ENCODE results near the gene TEX51.

The TEX51 gene

DNA sequence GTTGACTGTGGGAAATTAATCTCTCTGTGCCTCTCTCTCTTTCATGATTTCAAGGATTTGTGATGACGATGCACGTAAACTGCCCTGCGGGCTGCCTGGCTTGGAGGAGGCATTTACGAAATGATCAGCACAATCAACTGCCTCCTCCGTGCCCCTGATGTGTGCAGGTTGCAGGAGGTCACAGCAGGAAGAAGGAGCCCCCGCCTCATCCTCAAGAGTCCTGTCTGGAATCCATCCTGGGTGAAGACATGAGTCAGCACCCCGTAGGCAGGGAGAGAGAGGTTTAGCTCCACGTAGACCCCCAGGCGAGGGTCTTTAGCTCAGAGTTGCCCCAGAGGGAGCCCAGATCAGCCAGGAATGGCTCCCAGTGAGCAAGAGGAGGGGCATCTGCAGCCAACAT is 17.1 kb upstream of the TEX51 start:
- Histone ChIP-seq H3K4me1 (ENCODE audit: insufficient read depth, low read length, poor library complexity, severe bottlenecking) (no peaks in the 10 kb centered on the region), H3K9me2 (replicated peaks; ENCODE audit: low read depth, low read length) (no peaks in the 10 kb centered on the region), H3K36me3 (ENCODE audit: insufficient read depth, low read length) (no peaks in the 10 kb centered on the region), H3K9me3 (ENCODE audit: insufficient read depth, low read depth, low read length) (no peaks in the 10 kb centered on the region), H3K27me3 (ENCODE audit: insufficient read depth, low read length, poor library complexity, severe bottlenecking) (no peaks in the 10 kb centered on the region), H3K79me2 (ENCODE audit: insufficient read depth, low read length) (no peaks in the 10 kb centered on the region), H3F3A (ENCODE audit: low read depth) (no peaks in the 10 kb centered on the region), H3K9ac (ENCODE audit: low read depth, low read length, poor library complexity, severe bottlenecking) (no peak overlapping the region), H3K4me3 (ENCODE audit: low read length, poor library complexity, severe bottlenecking) (no peak overlapping the region), H3K4me2 (ENCODE audit: low read depth, low read length, poor library complexity, severe bottlenecking) (no peak overlapping the region), H4K20me1 (ENCODE audit: insufficient read depth, low read length, poor library complexity, severe bottlenecking) (no peaks in the 10 kb centered on the region), H2AFZ (ENCODE audit: low read length) (no peak overlapping the region)
- TF ChIP-seq, protein P1, sequence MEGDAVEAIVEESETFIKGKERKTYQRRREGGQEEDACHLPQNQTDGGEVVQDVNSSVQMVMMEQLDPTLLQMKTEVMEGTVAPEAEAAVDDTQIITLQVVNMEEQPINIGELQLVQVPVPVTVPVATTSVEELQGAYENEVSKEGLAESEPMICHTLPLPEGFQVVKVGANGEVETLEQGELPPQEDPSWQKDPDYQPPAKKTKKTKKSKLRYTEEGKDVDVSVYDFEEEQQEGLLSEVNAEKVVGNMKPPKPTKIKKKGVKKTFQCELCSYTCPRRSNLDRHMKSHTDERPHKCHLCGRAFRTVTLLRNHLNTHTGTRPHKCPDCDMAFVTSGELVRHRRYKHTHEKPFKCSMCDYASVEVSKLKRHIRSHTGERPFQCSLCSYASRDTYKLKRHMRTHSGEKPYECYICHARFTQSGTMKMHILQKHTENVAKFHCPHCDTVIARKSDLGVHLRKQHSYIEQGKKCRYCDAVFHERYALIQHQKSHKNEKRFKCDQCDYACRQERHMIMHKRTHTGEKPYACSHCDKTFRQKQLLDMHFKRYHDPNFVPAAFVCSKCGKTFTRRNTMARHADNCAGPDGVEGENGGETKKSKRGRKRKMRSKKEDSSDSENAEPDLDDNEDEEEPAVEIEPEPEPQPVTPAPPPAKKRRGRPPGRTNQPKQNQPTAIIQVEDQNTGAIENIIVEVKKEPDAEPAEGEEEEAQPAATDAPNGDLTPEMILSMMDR (conservative IDR thresholded peaks at IDR 0.05; ENCODE audit: low read length) = no peak
- no peak for TF ChIP-seq EZH2phosphoT487 (IDR thresholded peaks at IDR 0.05; ENCODE audit: borderline replicate concordance)

DNA sequence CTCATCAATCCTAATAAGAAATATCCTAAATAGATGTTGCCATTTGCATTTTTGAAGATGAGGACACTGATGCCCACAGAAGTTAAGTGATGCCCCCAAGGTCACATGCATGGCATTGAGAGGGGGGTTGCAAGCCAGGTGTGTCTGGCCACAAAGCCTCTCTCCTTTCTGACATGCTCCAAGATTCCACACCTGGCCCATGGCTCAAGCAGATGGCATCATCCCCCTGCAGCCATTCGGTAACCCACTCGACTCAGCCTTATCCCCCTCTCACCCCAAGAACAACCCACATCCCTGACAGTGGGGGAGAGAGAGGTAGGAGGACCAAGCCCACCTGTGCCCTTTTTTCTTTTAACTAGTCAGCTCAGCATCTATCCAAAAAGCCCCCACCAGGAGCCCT is 16.5 kb upstream of the TEX51 start:
- Histone ChIP-seq H3K9me2 (replicated peaks; ENCODE audit: low read depth, low read length) (no peaks in the 10 kb centered on the region), H2AFZ (ENCODE audit: low read length) (no peak overlapping the region), H3K27me3 (ENCODE audit: insufficient read depth, low read length, poor library complexity, severe bottlenecking) (no peaks in the 10 kb centered on the region), H3K36me3 (ENCODE audit: insufficient read depth, low read length) (no peaks in the 10 kb centered on the region), H3F3A (ENCODE audit: low read depth) (no peaks in the 10 kb centered on the region), H3K9me3 (ENCODE audit: insufficient read depth, low read depth, low read length) (no peaks in the 10 kb centered on the region), H3K9ac (ENCODE audit: low read depth, low read length, poor library complexity, severe bottlenecking) (no peak overlapping the region), H3K4me2 (ENCODE audit: low read depth, low read length, poor library complexity, severe bottlenecking) (no peak overlapping the region), H3K4me3 (ENCODE audit: low read length, poor library complexity, severe bottlenecking) (no peak overlapping the region), H3K79me2 (ENCODE audit: insufficient read depth, low read length) (no peaks in the 10 kb centered on the region), H4K20me1 (ENCODE audit: insufficient read depth, low read length, poor library complexity, severe bottlenecking) (no peaks in the 10 kb centered on the region), H3K4me1 (ENCODE audit: insufficient read depth, low read length, poor library complexity, severe bottlenecking) (no peaks in the 10 kb centered on the region)
- no peak for TF ChIP-seq EZH2phosphoT487 (IDR thresholded peaks at IDR 0.05; ENCODE audit: borderline replicate concordance)
- TF ChIP-seq, protein P1 (conservative IDR thresholded peaks at IDR 0.05; ENCODE audit: low read length) = no peak

DNA sequence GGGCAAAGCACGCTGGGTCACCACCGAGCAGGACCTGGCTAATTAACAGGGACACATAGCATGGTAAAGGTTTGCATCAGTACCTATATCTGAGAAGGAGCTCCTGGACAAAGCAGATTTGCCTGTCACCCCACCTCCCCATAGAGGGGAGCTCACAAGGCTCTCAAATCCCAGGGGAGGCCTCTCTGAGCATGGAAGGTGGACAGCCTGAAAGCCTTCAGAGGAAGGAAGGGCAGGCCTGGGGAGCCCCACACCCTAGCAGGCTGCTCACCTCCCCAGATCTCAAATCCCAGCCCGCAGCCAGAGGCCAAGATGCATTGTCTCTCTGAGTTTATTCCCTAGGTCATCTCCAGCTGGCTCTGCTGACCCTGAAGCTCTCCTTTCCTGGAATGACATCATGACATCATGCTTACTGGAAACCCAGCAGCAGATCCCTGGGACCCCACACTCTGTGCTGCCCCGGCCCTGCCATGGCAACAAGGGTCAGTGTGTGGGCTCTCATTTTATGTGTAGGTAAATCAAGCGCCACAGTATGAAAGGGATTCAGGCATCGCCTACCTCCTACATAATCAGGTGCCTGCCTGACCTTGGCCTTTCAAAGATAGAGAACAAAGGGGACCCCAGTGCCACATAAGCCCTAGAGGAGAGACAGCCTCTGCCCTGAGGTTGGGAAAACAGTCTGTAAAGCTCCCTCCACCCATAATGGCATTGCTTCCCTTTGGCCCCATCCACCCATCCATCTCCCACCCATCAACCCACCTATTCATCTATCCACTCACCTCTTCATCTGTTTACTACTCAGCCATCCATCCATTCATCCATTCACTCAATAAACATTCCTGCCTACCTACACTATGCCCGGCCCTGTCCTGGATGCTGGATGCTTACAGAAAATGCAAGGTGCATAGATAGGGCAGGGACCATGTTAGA is 15.7 kb upstream of the TEX51 start:
- no peaks in the 10 kb centered on the region for H3K27me3 ChIP-seq (ENCODE audit: insufficient read depth, low read length, poor library complexity, severe bottlenecking)
- no peaks in the 10 kb centered on the region for H3F3A ChIP-seq (ENCODE audit: low read depth)
- H3K36me3 ChIP-seq (ENCODE audit: insufficient read depth, low read length) = no peaks in the 10 kb centered on the region
- no peaks in the 10 kb centered on the region for H3K9me2 ChIP-seq (replicated peaks; ENCODE audit: low read depth, low read length)
- no peak overlapping the region for H3K4me3 ChIP-seq (ENCODE audit: low read length, poor library complexity, severe bottlenecking)
- TF ChIP-seq, protein P1 (conservative IDR thresholded peaks at IDR 0.05; ENCODE audit: low read length) = no peak
- no peak overlapping the region for H2AFZ ChIP-seq (ENCODE audit: low read length)
- no peak overlapping the region for H3K9ac ChIP-seq (ENCODE audit: low read depth, low read length, poor library complexity, severe bottlenecking)
- no peaks in the 10 kb centered on the region for H4K20me1 ChIP-seq (ENCODE audit: insufficient read depth, low read length, poor library complexity, severe bottlenecking)
- no peak overlapping the region for H3K4me2 ChIP-seq (ENCODE audit: low read depth, low read length, poor library complexity, severe bottlenecking)
- H3K4me1 ChIP-seq (ENCODE audit: insufficient read depth, low read length, poor library complexity, severe bottlenecking) = no peaks in the 10 kb centered on the region
- H3K79me2 ChIP-seq (ENCODE audit: insufficient read depth, low read length) = no peaks in the 10 kb centered on the region
- H3K9me3 ChIP-seq (ENCODE audit: insufficient read depth, low read depth, low read length) = no peaks in the 10 kb centered on the region
